ENCODE data around the gene FAM120AOS.

Gene FAM120AOS

DNA sequence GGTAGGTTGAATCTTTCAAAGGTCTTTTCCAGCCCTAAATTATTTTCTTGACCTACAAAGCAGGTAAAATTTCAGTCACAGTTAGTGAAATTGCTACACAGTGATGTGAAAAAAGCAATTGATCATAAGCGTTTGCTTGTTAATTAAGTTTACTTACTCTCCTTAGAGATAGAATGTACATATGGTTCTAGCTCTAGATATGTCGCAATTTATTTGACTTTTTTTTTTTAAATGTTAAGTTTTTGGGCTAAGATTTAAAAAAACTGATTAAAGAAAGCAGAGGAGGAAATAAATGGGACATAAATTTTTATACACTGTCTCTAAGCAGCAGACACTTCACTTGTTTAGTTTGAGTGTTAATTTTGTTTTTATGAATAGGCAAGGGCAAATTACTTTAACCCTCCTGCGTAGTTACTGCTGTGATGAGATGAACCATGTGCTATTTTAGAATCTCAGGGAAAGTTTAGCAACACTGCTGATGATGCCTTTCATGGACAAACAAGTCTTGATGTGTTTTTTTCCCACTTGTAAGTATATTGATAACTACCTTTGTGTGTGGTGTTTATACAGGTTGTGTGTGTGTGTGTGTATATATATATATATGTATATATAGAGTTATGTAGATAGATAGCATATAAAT lies 38.3 kb upstream of the FAM120AOS start:
- TF ChIP-seq, protein P1, sequence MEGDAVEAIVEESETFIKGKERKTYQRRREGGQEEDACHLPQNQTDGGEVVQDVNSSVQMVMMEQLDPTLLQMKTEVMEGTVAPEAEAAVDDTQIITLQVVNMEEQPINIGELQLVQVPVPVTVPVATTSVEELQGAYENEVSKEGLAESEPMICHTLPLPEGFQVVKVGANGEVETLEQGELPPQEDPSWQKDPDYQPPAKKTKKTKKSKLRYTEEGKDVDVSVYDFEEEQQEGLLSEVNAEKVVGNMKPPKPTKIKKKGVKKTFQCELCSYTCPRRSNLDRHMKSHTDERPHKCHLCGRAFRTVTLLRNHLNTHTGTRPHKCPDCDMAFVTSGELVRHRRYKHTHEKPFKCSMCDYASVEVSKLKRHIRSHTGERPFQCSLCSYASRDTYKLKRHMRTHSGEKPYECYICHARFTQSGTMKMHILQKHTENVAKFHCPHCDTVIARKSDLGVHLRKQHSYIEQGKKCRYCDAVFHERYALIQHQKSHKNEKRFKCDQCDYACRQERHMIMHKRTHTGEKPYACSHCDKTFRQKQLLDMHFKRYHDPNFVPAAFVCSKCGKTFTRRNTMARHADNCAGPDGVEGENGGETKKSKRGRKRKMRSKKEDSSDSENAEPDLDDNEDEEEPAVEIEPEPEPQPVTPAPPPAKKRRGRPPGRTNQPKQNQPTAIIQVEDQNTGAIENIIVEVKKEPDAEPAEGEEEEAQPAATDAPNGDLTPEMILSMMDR (IDR thresholded peaks at IDR 0.05; ENCODE audit: low read depth, low read length): no peak
- DNase-seq (ENCODE audit: low read depth in 2 of 2): no peak
- no peak overlapping the region for H3K4me3 ChIP-seq (replicated peaks in 1 of 2; ENCODE audit: low read depth in 2 of 2, low read length in 2 of 2)

DNA sequence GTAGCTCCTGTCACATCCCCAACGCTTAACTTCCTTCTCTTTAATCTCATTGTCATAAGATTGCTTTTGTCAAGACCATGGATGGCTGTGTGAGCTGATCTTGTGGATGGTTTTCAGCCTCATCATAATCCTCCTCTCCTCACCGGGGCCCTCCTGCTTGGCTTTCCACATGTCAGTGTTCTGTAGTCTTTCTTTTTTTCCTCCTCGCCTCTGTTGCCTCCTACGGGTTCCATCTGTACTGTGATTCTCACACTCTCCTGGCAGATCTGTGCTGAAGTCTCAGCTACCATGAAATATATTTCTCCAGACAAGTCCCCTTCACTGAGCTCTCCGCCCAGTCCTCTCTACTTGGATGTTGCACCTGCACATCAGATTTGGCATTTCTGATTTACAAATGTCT lies 34.9 kb upstream of the FAM120AOS start:
- no peak for DNase-seq (ENCODE audit: low read depth in 2 of 2)
- TF ChIP-seq, protein P1 (IDR thresholded peaks at IDR 0.05; ENCODE audit: low read depth, low read length): no peak
- H3K4me3 ChIP-seq (replicated peaks in 1 of 2; ENCODE audit: low read depth in 2 of 2, low read length in 2 of 2): no peak overlapping the region

DNA sequence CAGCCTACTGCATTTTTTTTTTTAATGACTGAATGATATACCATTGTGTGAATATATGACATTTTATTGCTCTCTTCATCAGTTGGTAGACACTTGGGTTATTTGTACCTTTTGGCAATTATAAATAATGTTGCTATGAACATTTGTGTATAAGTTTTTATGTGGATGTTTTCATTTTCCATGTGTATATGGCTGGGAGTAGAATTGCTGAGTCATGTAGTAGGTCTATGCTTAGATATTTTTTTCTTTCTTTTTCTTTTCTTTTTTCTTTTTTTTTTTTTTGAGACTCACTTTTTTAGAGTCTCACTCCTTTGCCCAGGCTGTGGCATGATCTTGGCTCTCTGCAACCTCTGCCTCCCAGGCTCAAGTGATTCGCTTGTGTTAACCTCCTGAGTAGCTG lies 32.9 kb upstream of the FAM120AOS start:
- TF ChIP-seq, protein P1 (IDR thresholded peaks at IDR 0.05; ENCODE audit: low read depth, low read length): no peak
- DNase-seq (ENCODE audit: low read depth in 2 of 2): peak in 1 of 2 donors; percentile 29
- H3K4me3 ChIP-seq (replicated peaks in 1 of 2; ENCODE audit: low read depth in 2 of 2, low read length in 2 of 2): no peak overlapping the region

DNA sequence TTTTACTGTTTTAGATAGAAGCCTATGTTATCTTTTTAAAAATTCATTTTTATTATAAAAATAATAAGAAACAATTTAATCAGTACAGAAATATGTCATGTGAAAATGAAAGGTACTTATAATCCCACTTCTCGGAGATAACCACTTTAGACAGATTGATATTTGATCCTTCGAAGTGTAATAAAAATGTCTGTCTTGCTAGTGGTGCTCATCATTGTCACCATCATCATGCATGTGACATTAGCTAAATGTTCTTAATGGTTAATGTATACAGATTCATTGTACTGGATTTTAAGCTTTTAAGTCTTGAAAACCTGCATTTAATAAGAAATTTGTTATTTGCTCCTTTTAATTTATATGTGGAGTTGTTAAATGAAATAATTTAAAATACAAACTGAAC lies 30.1 kb upstream of the FAM120AOS start:
- TF ChIP-seq, protein P1 (IDR thresholded peaks at IDR 0.05; ENCODE audit: low read depth, low read length): no peak
- DNase-seq (ENCODE audit: low read depth in 2 of 2): no peak

DNA sequence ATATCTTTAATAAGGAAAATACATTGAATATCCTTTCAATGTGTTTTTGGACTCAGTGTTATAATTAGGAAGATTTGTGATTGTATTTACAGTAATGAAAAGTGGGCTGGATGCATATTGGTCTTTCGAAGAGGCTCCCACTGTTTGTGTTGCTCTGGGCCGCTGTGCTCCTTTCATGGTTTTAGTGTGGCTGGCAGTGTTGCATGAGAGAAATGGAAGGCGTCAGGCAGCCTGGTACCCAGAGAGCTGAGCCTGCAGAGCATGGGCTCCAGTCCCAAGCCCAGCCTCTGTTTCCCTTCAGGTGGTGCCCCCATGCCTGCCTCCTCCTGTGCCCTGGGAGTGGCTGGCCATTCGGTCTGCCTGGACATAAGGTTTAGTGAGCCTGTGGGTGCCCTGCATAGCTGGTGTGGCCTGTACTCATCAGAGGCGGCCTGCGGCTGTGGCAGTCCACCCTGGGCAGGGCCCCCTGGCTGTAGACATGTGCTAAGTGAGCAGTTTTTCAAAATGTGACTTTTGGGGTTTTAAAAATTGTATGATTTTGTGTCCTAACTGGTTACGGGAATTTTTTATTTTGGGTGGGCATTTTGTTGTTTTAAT lies 27.4 kb upstream of the FAM120AOS start:
- no peak for DNase-seq (ENCODE audit: low read depth in 2 of 2)
- H3K4me3 ChIP-seq (replicated peaks in 1 of 2; ENCODE audit: low read depth in 2 of 2, low read length in 2 of 2): no peak overlapping the region
- TF ChIP-seq, protein P1 (IDR thresholded peaks at IDR 0.05; ENCODE audit: low read depth, low read length): no peak

More for the DNA sequence above, 30.1 kb upstream of the FAM120AOS start:
- no peak overlapping the region for H3K4me3 ChIP-seq (replicated peaks in 1 of 2; ENCODE audit: low read depth in 2 of 2, low read length in 2 of 2)

DNA sequence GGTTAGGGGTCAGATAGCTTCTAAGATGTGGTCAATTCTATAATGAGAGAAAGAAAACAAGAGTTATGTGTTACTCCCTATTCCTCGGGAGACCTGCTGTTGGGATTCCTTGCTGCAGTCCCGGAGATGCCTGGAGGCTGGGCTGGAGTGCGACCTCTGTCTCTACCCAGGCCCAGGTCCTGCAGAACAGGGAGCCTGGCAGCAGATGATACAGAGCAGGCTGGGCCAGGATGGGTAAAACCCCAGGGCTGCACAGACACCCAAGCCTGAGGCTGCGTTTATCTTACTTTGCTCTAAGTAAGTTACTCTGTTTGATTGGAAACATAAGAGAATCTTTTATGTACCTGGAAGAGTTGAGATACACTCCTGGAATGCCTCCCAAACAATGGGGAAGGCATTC lies 26.9 kb upstream of the FAM120AOS start:
- no peak for DNase-seq (ENCODE audit: low read depth in 2 of 2)
- TF ChIP-seq, protein P1 (IDR thresholded peaks at IDR 0.05; ENCODE audit: low read depth, low read length): no peak

More for the DNA sequence above, 26.9 kb upstream of the FAM120AOS start:
- no peak overlapping the region for H3K4me3 ChIP-seq (replicated peaks in 1 of 2; ENCODE audit: low read depth in 2 of 2, low read length in 2 of 2)
